HepG2 (cell line): Measurements from ENCODE around the gene EPHB4.

Experiments
- CTCF ChIP-seq: sonication (generic); formaldehyde crosslinking; IDR thresholded peaks from 2 replicates; pipeline ENCODE4 v1.5.0; 2020; ENCODE audit warnings: mild to moderate bottlenecking, missing genetic modification reagents, moderate library complexity
- EZH2 ChIP-seq: conservative IDR thresholded peaks from 2 replicates; pipeline ENCODE4 v1.6.1; 2012; ENCODE audit warnings: mild to moderate bottlenecking, low read depth, low read length, moderate library complexity
- GABPA ChIP-seq, 2 experiments: IDR thresholded peaks; 2 replicates each; pipeline ENCODE4 v1.6.1; 2011 to 2016; ENCODE audit warnings: low read depth in 2 of 2, low read length in 1 of 2, missing biosample characterization in 1 of 2, missing genetic modification characterization in 1 of 2
- GATA4 ChIP-seq: sonication (generic); IDR thresholded peaks from 2 replicates; pipeline ENCODE4 v1.6.1; 2016; ENCODE audit warnings: antibody characterized with exemption, low read depth, borderline replicate concordance
- GPN1 ChIP-seq: sonication (generic); formaldehyde crosslinking; IDR thresholded peaks from 2 replicates; pipeline ENCODE4 v1.5.1; 2020; ENCODE audit warnings: missing genetic modification reagents, borderline replicate concordance
- JUND ChIP-seq: sonication (generic); formaldehyde crosslinking; IDR thresholded peaks from 2 replicates; pipeline ENCODE4 v1.8.0; 2022; ENCODE audit warnings: mild to moderate bottlenecking, missing genetic modification reagents
- MEIS1 ChIP-seq: sonication (generic); formaldehyde crosslinking; IDR thresholded peaks from 2 replicates; pipeline ENCODE4 v1.9.0; 2021; ENCODE audit warnings: mild to moderate bottlenecking, missing genetic modification reagents, moderate library complexity, borderline replicate concordance
- REST ChIP-seq, 2 experiments: IDR thresholded peaks; 2 replicates each; pipeline ENCODE4 v1.6.1; 2011 to 2012; ENCODE audit warnings: low read length in 2 of 2, borderline replicate concordance in 1 of 2, low read depth in 1 of 2, mild to moderate bottlenecking in 1 of 2, moderate library complexity in 1 of 2
- SMC3 ChIP-seq: IDR thresholded peaks from 2 replicates; pipeline ENCODE4 v1.6.1; 2011; ENCODE audit warnings: low read length, improper control_type of control experiment
- ZMAT5 ChIP-seq: sonication (generic); formaldehyde crosslinking; IDR thresholded peaks from 2 replicates; pipeline ENCODE4 v1.5.0; 2020; ENCODE audit warnings: mild to moderate bottlenecking, low read depth, missing genetic modification reagents, borderline replicate concordance
- ZNF124 ChIP-seq: sonication (generic); formaldehyde crosslinking; IDR thresholded peaks from 2 replicates; pipeline ENCODE4 v1.4.0; 2020; ENCODE audit warnings: missing genetic modification reagents
- ZNF24 ChIP-seq: fragments of 450-650 bp; IDR thresholded peaks from 2 replicates; pipeline ENCODE4 v1.6.1; 2017; ENCODE audit warnings: antibody characterized with exemption, mild to moderate bottlenecking
- ZNF251 ChIP-seq: sonication (generic); formaldehyde crosslinking; IDR thresholded peaks from 2 replicates; pipeline ENCODE4 v1.9.0; 2021; ENCODE audit warnings: mild to moderate bottlenecking, missing genetic modification reagents
- ZNF770 ChIP-seq: sonication (generic); formaldehyde crosslinking; IDR thresholded peaks from 2 replicates; pipeline ENCODE4 v1.5.0; 2020; ENCODE audit warnings: mild to moderate bottlenecking, missing genetic modification reagents

GRCh38 chr7:100801833-100802568, 25.3 kb downstream of the EPHB4 start:
- no peak for TF ChIP-seq CTCF (CRISPR knock-in tag)
- no peak for TF ChIP-seq ZNF24
- no peak for TF ChIP-seq GABPA (IDR thresholded peaks at IDR 0.05; ENCODE audit: low read depth, low read length)
- TF ChIP-seq GABPA (CRISPR knock-in tag; IDR thresholded peaks at IDR 0.05; ENCODE audit: low read depth), result no peak
- no peak for TF ChIP-seq REST (IDR thresholded peaks at IDR 0.05; ENCODE audit: borderline replicate concordance in 1 of 2, low read depth in 1 of 2, low read length in 2 of 2)
- no peak for TF ChIP-seq SMC3
- TF ChIP-seq GPN1 (CRISPR knock-in tag), result no peak
- no peak for TF ChIP-seq GATA4
- no peak for TF ChIP-seq EZH2
- no peak for TF ChIP-seq ZNF251
- no peak for TF ChIP-seq MEIS1 (CRISPR knock-in tag)
- no peak; the same call in 1 of the 2 replicates for TF ChIP-seq ZNF770 (CRISPR knock-in tag)
- TF ChIP-seq ZNF124 (CRISPR knock-in tag), result no peak; the same call in 1 of the 2 replicates
- TF ChIP-seq ZMAT5, result no peak
- TF ChIP-seq JUND (CRISPR knock-in tag), result no peak
